Cardiac muscle cell (in vitro differentiated cells and primary cell): ENCODE data around the gene POLR1E. TPM values are rescaled to one million over a fixed set of nuclear protein-coding genes. Genes with fewer than 3 reads are reported as not detected.
"Not testable (repeated sequence)": the region's sequence is repeated elsewhere in the genome, so short reads cannot be mapped to it uniquely, and the experiment has no call there.

ENCODE experiments used
- DNase-seq, 2 donors: peaks; one replicate each; pipeline versions ENCODE4 v3.0.0 to v3.0.0-alpha.2; 2010 to 2017; ENCODE audit warnings: low read depth in 1 of 2, low spot score in 1 of 2
- H3K27ac ChIP-seq: fragments of 200-600 bp; sonication (generic); 2 replicates; pipeline ENCODE4 v1.5.1; 2016
- H3K27me3 ChIP-seq: fragments of 200-600 bp; sonication (generic); 2 replicates; pipeline ENCODE4 v1.6.0; 2016; ENCODE audit warnings: control low read depth
- H3K36me3 ChIP-seq: fragments of 200-600 bp; sonication (generic); 2 replicates; pipeline ENCODE4 v1.5.1; 2016; ENCODE audit warnings: control low read depth
- H3K4me1 ChIP-seq: fragments of 200-600 bp; sonication (generic); 2 replicates; pipeline ENCODE4 v1.8.1; 2017; ENCODE audit warnings: low read depth, mild to moderate bottlenecking, mixed run types
- H3K4me3 ChIP-seq: fragments of 200-600 bp; sonication (generic); 2 replicates; pipeline ENCODE4 v1.5.1; 2016; ENCODE audit warnings: mild to moderate bottlenecking
- H3K9me3 ChIP-seq: fragments of 200-600 bp; sonication (generic); 2 replicates; pipeline ENCODE4 v1.5.1; 2017; ENCODE audit warnings: low read depth, mild to moderate bottlenecking, control low read depth
- polyA plus RNA-seq: library from polyadenylated mRNA; unstranded; fragments of >200 nt; fragmentation: Nextera tagmentation; extraction: Ambion mirVana; gene quantifications from 2 replicates; pipeline ENCODE4 v1.2.1, GENCODE V29; 2016
- total RNA-seq: library from RNA; depleted of rRNA; stranded (reverse); fragments of >200 nt; gene quantifications from 2 replicates; pipeline ENCODE4 v1.2.3, GENCODE V29; 2016
- TF ChIP-seq, protein P1 (sequence below): IDR thresholded peaks from 2 replicates; pipeline ENCODE4 v1.5.1; 2012; ENCODE audit warnings: low read depth, mild to moderate bottlenecking, low read length

The POLR1E gene
- total and polyA plus RNA-seq, 2 experiments from 2014 or later, result 7.6 to 18.2 TPM

DNA sequence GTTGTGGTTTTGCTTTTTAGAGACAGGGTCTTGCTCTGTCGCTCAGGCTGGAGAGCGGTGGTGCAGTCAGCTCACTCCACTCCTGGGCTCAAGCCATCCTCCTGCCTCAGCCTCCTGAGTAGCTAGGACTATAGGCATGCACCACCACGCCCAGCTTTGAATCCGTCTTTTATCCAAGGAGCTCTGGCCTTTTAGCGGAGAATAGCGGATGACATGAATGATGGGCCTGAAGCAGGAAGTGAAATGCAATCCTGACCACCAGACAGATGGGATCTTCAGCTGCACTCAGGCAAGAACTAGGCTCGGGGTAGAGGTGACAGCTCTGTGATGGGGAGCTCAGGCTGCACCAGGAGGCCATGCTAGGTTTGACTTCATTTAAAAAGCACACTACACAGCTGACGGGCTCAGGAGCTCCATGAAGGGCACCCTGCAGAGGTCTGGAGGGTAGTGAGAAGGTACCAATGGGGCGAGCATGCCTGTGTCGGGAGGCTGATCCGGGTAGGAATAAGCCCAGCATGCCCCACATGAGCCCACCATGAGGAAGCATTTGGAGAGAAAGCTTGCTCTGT lies 21.9 kb downstream of the POLR1E start:
- H3K27ac ChIP-seq, result no peak overlapping the region
- H3K27me3 ChIP-seq, result no peaks in the 10 kb centered on the region
- H3K36me3 ChIP-seq, result no peaks in the 10 kb centered on the region
- no peak overlapping the region for H3K4me3 ChIP-seq
- DNase-seq, result no peak
- H3K4me1 ChIP-seq, result no peaks in the 10 kb centered on the region
- no peaks in the 10 kb centered on the region for H3K9me3 ChIP-seq
- TF ChIP-seq, protein P1, sequence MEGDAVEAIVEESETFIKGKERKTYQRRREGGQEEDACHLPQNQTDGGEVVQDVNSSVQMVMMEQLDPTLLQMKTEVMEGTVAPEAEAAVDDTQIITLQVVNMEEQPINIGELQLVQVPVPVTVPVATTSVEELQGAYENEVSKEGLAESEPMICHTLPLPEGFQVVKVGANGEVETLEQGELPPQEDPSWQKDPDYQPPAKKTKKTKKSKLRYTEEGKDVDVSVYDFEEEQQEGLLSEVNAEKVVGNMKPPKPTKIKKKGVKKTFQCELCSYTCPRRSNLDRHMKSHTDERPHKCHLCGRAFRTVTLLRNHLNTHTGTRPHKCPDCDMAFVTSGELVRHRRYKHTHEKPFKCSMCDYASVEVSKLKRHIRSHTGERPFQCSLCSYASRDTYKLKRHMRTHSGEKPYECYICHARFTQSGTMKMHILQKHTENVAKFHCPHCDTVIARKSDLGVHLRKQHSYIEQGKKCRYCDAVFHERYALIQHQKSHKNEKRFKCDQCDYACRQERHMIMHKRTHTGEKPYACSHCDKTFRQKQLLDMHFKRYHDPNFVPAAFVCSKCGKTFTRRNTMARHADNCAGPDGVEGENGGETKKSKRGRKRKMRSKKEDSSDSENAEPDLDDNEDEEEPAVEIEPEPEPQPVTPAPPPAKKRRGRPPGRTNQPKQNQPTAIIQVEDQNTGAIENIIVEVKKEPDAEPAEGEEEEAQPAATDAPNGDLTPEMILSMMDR, result no peak

DNA sequence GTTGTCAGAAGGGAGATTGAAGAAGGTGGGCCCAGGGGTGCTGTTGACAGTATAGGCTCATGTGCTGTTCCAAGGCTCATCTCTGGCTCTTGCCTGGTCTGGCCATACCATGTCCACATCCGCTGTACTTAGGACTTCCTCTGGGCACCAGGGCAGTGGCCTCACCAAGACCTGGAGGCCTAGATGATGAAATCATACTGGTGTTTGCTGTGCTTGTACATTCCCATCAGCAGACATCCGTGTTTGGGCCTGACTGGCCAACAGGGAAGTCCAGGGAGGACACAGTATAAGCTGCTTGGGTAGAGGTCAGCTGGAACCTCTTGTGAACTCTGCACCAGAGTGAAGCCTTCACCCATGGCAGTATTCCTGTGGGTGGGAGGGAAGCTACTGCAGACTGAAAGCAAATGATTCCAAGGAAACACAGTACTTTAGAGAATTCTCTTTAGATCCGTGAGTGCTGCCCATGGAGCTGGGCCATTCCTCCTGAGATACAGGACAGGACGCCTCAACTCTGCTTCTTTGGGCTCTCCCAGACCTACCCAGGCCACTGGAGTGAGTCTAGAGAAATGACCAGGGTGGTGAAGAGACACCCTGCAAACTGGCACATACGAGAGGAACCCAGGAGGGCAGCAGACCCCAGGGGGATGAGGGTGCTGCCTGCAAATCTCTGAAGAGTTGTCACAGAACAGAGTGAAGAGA lies 22.5 kb downstream of the POLR1E start:
- Histone ChIP-seq H3K27ac (no peak overlapping the region), H3K9me3 (no peaks in the 10 kb centered on the region), H3K36me3 (no peaks in the 10 kb centered on the region), H3K4me1 (no peaks in the 10 kb centered on the region), H3K4me3 (no peak overlapping the region), H3K27me3 (no peaks in the 10 kb centered on the region)
- DNase-seq, result peak in 1 of 2 donors; percentile 8
- TF ChIP-seq, protein P1, result no peak

DNA sequence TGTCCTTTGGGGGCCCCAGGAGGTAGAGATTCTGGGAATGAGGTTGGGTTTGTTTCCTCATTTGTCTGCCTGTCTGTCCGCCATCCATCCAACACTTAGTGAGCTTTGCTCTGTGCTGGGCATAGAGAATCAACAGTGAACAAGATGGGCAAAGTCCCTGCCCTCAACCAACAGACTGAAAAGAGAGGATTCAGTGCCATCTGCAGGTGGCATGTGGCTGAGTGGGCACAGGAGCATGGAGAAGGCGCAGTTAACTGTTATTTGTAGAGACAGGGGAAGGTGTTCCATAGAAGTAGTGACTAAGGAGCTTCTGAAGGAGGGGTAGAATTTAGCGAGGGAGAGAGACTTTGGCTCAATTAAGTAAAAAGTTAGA lies 23.1 kb downstream of the POLR1E start:
- Histone ChIP-seq H3K27me3 (no peaks in the 10 kb centered on the region), H3K36me3 (no peaks in the 10 kb centered on the region), H3K4me1 (no peaks in the 10 kb centered on the region), H3K9me3 (no peaks in the 10 kb centered on the region), H3K4me3 (no peak overlapping the region), H3K27ac (no peak overlapping the region)
- TF ChIP-seq, protein P1, result no peak
- DNase-seq, result no peak

DNA sequence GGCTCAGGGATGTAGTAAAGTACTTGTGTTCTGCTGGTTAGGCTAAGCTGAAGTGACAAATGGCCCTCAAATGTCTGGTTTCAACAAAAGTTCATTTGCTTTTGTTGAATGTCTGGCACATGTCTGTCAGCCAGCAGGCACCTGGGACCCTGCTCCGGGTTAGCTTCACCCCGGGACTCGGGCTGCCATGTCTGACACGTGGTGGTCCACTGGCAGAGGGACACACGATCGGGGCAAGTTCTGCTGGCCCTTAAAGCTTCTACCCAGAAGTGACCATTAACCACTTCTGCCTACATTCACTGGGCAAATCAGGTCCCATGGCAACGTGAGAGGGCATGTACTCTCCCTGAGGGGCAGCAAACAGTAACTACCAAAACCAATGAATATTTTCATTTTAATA lies 23.8 kb downstream of the POLR1E start:
- no peak for DNase-seq
- Histone ChIP-seq H3K4me1 (no peaks in the 10 kb centered on the region), H3K9me3 (no peaks in the 10 kb centered on the region), H3K27ac (no peak overlapping the region), H3K4me3 (no peak overlapping the region), H3K36me3 (no peaks in the 10 kb centered on the region), H3K27me3 (no peaks in the 10 kb centered on the region)
- TF ChIP-seq, protein P1, result no peak

DNA sequence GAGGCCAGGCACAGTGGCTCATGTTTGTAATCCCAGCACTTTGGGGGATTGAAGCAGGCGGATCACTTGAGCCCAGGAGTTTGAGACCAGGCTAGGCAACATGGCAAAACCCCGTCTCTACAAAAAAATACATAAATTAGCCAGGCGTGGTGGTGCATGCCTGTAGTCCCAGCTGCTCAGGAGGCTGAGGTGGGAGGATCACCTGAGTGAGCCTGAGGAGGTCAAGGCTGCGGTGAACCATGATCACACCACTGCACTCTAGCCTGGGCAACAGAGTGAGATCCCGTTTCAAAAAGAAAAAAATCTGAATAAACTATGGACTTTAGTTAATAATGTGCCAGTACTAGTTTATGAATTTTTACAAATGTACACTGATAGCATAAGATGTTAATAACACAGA lies 24.3 kb downstream of the POLR1E start:
- H3K4me1 ChIP-seq, H3K27me3 ChIP-seq, H3K27ac ChIP-seq, H3K4me3 ChIP-seq, H3K9me3 ChIP-seq, H3K36me3 ChIP-seq, DNase-seq: not testable (repeated sequence)

DNA sequence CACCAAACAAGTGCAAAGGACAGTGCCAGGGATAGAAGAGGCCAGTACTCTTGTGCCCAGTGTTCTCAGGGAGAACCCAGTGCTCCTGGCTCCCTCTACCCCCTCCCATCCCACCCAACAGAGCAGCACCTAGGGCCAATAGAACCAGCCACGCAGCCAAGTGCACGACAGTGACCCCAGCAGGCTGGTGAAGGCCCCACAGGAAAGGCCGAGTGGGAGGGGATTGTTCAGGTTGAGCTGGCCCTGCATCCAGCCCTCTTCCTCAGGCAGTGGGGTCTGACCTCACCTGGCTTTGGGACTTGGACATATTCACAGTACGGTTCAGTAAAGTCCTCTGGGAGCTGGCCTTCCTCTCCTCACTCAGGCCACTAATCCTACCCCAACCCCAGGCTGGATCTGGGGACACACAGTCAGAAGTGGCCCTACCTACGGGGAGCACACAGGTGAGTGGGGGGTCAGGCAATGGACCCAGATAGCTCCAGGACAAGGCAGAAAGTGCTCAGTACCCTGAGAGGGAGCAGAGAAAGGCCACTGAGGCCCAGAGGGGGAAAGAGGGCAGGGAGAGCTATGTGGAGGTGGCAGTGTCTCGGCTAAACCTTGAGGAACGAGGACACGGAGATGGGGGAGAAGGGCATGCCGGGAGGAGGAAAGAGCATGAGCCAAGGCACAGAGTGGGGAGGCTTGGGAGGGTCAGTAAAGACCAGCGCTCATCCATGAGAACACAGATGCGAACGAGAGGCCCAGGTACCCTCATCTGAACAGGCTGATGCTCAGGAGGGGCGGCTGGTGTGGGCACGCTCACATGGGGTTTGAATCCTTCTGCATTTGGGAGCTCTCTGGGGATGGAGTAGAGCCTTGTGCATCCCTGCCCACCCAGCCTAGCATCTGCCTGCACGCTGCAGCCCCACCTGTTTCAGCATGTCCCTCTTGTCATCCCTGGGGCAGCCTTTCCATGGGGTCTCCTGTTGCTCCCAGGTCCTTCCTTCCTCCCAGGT lies 25.6 kb downstream of the POLR1E start:
- Histone ChIP-seq H3K4me3 (no peak overlapping the region), H3K36me3 (no peaks in the 10 kb centered on the region), H3K27me3 (no peaks in the 10 kb centered on the region), H3K4me1 (no peaks in the 10 kb centered on the region), H3K9me3 (no peaks in the 10 kb centered on the region), H3K27ac (no peak overlapping the region)
- DNase-seq, result peak in 1 of 2 donors; percentile 50
- TF ChIP-seq, protein P1, result no peak
